Transverse colon (tissue), 3 donors: ENCODE measurements around the gene BPIFB1.

Experiments
- EP300 ChIP-seq: sonication (generic); formaldehyde crosslinking; IDR thresholded peaks from one replicate; pipeline ENCODE4 v1.6.1; 2017; ENCODE audit warnings: antibody characterized with exemption, low read depth
- TF ChIP-seq, protein P1 (sequence below), 5 experiments: fragments of 200-600 bp in 3 of 5; fragments of 450-650 bp in 2 of 5; sonication (generic) in 3 of 5; IDR thresholded peaks; 1 replicate in 2 of 5; 2 replicates in 3 of 5; pipeline ENCODE4 v1.5.1; 2016 to 2017; ENCODE audit warnings: antibody characterized with exemption in 5 of 5, inconsistent platforms in 3 of 5, mild to moderate bottlenecking in 2 of 5, moderate library complexity in 1 of 5

DNA sequence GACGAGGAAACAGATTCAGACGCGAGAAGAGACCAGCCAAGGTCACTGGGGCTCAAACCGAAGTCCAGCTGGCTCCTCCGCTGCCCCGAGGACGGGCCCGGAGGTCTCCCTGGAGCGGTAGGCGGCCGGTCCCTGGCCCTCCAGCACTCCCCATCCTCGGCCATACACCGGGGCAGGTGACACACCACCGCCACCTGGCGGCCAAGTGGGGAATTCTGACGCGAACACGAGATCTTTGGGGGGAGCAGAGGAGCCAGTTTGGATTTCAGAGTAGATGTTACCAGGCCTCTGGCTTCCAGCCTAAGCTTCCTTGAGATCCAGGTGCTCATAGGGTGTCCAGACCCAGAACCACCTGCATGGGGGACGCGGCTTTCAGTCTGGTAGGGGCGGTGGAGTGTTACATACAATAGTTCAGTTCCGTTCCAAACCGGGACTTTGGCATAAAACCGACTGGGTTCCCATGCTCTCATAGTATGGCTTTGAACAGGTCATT, 16.1 kb downstream of the BPIFB1 start:
- TF ChIP-seq, protein P1, sequence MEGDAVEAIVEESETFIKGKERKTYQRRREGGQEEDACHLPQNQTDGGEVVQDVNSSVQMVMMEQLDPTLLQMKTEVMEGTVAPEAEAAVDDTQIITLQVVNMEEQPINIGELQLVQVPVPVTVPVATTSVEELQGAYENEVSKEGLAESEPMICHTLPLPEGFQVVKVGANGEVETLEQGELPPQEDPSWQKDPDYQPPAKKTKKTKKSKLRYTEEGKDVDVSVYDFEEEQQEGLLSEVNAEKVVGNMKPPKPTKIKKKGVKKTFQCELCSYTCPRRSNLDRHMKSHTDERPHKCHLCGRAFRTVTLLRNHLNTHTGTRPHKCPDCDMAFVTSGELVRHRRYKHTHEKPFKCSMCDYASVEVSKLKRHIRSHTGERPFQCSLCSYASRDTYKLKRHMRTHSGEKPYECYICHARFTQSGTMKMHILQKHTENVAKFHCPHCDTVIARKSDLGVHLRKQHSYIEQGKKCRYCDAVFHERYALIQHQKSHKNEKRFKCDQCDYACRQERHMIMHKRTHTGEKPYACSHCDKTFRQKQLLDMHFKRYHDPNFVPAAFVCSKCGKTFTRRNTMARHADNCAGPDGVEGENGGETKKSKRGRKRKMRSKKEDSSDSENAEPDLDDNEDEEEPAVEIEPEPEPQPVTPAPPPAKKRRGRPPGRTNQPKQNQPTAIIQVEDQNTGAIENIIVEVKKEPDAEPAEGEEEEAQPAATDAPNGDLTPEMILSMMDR (IDR thresholded peaks at IDR 0.05): peak; percentile 80 to 96 (median 91)
- no peak for TF ChIP-seq EP300
